ENCODE results near the gene UVRAG.
"Not testable (repeated sequence)": the region's sequence is repeated elsewhere in the genome, so short reads cannot be mapped to it uniquely, and the experiment has no call there.

The UVRAG gene

DNA sequence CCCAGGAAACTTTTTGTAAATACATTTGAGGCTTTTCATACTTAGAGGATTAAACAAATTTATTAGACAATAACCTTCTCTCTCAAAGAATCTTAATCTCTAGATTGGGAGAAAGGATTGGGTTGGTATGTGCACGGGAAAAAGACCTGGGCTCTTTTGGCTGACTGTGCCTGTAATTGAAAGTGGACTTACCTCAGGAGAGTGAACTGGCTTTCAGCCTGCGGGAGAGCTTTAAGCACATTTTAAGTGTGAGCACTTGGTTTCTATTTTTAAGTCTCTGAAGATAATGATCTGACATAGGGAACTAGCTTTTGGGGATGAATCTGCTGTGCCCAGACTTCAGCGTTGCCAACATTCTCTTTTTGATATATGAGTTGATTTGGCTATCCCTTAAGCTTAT lies 35.8 kb downstream of the UVRAG start:
- DNase-seq: no peak

DNA sequence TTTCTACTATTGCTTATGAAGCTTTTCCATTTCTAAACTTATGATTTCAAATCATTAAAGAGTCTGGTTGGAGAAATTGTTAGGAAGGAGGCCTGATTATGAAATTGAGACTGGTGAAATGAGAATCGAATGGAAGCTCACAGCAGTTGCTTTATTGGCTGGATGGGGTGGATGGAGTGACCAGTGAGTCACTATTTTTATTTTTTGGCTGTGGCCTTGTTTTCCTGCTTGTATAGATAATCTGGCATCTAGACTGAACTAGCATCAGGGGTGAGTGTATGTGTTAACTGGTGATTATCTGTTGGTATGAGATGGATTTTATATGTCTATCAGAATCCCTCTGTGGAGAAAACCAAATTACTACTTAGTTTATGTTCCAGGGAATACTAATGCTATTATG lies 36.2 kb downstream of the UVRAG start:
- no peak for DNase-seq

DNA sequence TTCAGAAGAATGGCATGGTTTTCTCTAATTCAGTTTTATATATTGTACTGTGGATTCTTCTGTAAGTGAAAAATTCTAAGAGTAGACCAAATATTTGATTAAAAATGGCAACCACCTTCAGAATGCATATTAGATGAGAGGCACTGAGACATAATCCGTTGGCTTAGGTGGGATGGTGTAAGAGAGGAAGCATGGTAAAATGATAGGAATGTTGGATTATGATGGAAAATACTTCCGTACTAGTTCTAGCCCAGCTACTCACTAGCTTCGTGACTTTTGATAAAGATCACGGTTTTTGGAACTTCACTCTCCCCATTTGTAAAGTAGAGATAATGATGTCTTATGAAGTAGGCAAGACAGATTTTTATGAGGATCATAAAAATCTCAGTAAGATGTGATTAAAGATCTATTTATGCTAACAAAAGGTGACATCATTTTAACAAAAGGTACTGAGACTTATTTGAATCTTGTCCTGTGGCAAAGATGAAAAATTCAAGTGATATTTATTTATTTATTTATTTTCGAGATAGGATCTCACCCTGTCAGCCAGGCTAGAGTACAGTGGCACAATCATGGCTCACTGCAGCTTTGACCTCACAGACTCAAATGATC lies 37.5 kb downstream of the UVRAG start:
- DNase-seq: no peak

DNA sequence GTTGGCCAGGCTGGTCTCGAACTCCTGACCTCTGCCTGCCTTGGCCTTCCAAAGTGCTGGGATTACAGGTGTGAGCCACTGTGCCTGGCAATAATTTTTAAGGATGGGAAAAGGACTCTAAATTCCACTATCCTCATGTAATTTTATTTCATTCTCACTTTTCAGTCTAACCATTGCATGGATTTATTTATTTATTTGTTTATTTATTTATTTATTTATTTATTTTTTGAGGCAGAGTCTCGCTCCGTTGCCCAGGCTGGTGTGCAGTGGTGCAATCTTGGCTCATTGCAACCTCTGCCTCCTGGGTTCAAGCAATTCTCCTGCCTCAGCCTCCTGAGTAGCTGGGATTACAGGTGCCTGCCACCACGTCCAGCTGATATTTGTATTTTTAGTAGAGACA lies 38.6 kb downstream of the UVRAG start:
- not testable (repeated sequence) for DNase-seq

DNA sequence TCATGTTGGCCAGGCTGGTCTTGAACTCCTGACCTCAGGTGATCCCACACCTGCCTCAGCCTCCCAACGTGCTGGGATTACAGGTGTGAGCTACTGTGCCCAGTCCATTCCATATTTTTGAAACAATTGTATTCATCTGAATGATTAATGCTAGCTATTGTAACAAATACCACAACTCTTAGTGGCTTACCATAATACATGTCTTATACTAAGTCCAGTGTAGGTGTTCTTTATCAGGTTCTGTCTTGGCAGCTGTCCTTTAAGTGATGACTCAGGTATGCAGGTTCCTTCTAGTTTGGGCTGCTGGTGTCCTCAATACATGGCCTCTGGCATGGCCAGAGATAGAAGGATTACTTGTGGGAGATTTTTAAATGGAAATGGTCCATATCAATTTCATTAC lies 39.0 kb downstream of the UVRAG start:
- DNase-seq: no peak

DNA sequence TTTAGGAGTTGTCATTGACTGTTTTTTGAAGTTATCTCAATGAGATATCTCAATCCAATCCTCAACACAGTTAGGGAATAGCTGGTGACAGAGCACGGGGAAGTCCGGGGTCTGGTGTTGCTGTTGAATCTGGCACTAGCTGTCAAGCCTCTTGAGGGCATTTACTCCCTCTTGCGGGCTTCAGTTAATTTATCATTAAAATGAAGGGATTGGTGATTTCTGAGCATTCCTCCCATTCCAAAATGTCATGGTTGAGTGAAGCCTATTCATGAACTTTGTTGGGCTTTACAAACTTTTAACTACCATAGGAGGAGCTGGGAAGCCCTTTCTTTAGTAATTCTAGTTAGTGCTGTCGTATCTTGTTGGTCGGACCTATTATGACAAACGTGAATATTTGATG lies 40.2 kb downstream of the UVRAG start:
- DNase-seq: no peak

DNA sequence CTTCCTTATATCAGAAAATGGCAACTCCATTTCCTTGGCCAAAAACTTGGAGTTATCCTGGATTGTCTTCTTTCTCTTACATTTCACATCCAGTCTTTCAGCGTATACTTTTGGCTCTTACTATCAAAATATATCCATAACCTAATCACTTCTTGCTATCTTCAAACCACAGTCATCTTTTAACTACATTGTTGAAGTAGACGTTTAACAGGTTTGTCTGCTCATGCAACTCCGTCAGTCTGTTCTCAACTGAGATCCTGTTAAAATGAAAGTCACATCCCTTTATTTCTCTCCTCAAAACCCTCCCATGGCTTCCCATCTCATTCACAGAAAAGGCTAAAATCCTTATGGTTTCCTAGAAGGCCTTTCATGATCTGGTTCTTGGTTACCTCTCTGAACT lies 41.9 kb downstream of the UVRAG start:
- DNase-seq: no peak

DNA sequence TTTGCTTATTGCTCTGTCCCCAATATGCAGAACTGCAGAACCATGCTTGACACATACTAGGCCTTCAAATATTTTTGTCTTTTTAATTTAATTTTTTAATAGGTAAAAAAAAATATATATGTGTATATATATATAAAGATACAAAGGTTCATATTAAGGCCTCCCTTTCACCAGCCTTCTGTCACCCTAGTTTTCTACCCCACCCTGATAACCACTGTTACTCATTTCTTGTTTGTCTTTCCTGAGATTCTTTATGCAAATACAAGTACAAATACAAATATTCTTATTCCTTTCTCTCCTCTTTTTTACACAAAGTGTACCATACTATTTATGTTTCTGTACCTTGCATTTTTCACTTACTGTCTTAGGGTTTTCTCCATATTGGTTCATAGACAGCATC lies 43.0 kb downstream of the UVRAG start:
- no peak for DNase-seq

DNA sequence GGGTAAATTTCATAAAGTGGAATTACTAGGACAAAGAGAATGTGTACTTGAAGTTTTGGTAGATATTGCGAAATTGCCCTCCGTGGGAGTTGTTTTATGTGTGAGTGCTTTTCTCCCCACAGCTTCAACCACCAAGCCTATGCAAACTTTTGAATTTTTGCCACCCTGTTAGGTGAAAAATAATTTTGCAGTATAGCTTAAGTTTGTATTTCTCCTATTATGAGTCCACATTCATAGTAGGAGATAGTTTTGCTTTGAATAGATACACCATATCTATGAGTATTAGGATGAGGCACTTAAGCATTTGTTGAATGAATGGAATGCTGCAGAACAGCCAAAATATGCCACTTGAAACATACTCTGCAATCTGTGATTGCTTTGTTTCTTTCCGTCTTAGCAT lies 43.6 kb downstream of the UVRAG start:
- DNase-seq: no peak

DNA sequence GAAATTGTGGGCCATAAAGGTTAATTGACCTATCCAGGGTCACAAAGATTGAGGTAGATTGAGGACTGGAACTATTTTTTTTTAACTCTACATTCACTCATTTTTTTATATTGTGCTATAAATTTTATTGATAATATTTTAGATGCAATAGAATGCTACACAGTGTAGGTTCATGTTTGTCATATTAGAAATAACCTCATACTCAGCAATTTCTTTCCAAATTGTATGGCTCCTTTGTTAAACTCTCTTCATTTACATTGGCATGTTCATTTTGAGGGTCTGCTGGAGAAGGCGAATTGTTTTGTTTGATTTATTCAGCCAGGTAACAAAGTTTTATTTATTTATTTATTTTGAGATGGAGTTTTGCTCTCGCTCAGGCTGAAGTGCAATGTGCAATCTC lies 44.6 kb downstream of the UVRAG start:
- DNase-seq: no peak

DNA sequence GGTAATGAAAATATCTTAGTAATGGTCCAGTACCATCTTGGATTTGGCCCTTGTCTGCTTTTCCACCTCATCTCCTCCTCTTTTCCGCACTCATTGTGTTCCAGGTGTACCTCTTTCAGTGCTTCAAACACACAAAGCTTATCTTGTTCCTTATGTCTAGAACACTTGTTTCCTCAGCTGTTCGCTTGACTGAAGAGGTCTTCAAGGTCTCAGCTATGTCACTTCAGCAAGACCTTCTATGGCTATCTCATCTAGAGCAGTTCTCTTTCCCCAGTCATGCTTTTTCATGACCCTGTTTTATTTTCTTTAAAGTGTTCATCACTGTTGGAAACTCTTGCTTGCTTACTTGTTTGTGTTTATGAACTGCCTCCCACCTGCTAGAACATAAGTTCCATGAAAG lies 47.4 kb downstream of the UVRAG start:
- DNase-seq: no peak

DNA sequence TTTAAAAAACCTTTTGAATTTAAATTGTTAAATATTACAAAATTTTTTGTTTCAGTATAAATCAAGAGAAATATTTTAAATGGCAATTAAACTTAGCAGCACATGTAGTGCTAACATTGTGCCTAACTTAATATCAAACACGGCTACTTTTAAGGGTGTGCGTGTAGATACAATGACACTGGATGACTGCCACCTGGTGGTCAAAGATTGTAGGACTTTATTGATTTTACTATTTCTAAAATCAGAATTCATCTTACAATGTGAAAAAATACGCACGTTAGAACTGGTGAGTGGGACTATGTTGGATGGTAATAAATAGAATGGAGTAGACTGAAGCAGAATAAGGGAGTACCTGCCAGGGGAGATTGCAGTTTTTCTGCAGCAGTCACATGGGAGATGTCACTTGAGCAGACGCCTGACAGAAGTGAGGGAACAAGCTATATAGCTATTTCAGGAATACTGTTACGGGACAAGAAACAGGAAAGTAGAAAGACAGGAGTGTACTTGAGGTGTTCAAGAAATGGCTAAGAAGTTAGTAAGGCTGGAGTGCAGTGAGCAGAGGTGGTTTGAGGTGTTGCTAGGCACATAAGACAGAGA lies 52.9 kb downstream of the UVRAG start:
- peak; percentile 1 for DNase-seq

DNA sequence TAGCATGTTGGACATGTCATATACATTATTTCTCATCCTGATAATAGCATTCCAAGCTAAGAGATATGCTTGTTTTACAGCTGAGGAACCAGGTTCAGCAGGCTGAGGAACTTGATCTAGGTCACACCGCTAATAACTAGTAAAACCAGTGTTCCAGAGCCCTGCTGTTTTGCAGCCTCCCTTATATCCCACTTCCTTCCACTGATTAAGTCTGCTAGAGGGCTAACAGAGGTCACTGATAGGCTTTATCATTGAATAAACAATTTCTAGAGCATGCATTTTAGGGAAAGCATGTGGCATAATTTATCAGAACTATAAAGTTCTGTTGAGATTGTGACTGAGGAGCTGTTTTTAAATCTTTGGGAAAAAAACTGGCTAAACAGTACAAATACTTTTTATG lies 54.0 kb downstream of the UVRAG start:
- no peak for DNase-seq

DNA sequence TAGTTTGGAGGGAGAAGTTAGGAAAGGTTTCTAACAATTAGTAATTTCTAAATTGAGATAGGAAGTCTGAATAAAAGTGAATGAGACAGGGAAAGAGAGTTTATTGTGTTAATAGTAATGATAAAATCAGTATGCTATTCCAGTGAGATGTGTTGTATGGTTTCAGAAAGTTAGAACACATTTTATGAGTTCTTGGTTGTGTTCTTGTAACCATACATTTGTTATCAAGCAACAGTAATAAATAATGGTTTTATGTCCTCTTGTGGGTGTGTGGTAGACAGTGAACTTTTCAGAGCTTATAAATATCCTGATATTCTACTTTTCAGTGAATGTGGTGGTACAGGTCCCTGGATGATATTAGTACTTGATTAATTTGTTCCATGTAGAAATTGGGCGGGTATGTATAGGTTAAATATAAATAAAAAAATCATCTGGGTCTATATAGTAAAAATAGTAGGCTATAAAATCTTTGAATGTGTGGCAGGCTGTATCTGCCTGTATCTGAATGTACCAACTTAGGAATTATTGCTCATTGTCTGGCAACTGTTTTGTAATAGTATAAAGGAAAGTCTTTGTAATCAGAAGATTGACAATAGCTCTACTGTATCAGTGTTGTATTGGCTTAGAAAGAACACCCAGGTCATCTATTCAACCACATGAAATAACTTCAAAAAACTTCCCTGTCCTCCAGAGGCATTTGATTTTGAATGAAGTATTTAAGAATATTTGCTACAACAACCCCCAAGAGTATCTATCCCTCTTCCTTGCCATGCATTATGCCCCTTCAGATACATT lies 54.8 kb downstream of the UVRAG start:
- no peak for DNase-seq

DNA sequence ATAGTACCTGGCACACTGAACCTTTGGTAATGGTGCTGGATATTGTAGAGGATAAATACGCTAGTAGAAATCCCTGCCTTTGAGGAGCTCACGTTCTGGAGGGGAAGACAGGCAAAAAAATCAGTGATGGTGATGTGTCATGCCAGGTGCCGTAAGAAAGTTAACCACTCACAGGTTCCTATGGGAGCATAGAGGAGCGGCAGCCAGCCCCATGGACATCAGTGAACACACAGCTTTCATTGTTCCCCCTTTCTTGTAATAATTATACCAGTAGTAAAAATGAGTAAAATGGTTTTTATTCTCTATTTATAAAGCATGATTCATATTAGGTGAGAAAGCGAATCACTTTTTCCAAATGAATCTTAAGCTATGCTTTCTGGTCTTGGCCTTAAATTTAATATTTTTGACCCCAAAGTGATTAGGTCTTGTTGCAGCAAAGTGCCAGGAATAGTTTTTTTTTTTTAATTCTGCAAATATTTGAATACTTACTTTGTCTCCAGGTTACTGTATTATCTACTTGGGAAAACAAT lies 57.9 kb downstream of the UVRAG start:
- DNase-seq: no peak

DNA sequence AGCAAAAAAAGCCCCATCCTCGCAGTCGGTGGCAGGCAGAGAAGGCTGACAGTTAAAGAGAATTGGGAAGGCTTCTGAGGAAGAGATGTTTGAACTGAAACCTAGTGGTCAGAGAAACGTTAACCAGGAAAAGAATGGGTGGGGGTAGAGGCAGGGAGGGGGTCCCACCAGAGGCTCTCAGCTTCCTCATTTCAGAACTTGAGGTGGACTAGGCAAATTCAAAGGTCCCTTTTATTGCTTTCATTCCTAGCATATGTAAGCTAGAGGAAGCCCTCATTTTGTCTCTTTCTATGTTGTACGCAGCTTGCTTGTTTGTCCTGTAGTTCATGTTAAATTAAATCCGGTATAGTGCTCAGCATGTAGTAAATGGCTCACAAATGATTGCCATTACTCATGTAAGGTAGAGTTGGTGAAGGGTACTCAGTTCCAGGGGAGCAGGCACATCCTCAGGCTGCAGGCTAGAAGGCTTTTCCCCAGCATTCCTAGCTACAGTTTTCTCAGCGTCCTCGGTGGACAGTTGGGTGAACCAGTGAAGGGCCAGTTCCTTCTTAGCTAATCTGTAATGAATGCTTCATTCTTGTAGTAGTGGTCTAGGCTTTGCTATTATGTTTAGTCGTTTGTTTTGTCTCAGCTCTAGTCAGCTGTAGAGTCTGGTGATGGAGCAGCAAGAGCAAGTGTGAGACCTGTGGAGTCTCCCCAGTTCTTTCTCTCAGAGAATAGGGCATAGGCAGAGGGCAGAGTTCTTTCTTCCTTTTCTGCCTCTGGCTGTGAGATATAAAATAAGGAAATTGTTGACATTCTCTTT lies 58.6 kb downstream of the UVRAG start:
- DNase-seq: no peak

DNA sequence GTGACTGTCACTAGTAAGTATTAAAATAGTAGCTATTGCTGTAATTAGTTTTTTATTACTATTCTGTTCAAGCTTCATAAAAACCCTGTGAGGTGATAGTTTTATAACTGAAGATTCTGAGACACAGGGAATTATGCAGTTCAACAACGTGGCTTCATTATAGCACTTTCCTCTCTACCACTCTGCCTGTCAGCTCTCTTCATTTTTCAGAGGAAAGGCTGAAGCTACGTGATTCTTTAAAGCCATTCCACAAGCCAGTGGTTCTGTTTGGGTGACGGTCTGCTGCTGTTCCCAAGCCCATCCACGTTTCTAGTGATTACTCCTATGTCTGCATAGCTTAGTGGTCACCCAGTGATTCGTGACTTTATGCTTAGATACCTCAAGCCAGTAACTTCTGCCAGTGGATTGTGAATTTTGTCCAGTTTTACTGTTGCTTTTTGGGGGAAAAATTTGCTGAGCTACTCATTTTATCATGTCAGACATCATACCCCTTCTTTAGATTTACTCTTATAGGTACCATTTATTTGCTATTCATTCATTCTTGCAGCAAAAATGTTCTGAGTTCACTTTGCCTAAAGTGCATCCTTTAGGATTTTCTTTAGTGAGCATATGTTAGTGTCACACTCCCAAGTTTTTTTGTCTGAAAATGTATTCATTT lies 59.8 kb downstream of the UVRAG start:
- DNase-seq: no peak

DNA sequence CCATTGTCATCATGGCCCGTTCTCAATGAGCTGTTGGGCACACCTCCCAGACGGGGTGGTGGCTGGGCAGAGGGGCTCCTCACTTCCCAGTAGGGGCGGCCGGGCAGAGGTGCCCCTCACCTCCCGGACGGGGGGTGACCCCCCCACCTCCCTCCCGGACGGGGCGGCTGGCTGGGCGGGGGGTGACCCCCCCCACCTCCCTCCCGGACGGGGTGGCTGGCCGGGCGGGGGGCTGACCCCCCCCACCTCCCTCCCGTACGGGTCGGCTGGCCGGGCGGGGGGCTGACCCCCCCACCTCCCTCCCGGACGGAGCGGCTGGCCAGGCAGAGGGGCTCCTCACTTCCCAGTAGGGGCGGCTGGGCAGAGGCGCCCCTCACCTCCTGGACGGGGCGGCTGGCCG lies 62.3 kb downstream of the UVRAG start:
- not testable (repeated sequence) for DNase-seq

DNA sequence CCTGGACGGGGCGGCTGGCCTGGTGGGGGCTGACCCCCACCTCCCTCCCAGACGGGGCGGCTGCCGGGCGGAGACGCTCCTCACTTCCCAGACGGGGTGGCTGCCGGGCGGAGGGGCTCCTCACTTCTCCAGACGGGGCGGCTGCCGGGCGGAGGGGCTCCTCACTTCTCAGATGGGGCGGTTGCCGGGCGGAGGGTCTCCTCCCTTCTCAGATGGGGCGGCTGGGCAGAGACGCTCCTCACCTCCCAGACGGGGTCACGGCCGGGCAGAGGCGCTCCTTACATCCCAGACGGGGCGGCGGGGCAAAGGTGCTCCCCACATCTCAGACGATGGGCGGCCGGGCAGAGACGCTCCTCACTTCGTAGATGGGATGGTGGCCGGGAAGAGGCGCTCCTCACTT lies 62.9 kb downstream of the UVRAG start:
- not testable (repeated sequence) for DNase-seq

DNA sequence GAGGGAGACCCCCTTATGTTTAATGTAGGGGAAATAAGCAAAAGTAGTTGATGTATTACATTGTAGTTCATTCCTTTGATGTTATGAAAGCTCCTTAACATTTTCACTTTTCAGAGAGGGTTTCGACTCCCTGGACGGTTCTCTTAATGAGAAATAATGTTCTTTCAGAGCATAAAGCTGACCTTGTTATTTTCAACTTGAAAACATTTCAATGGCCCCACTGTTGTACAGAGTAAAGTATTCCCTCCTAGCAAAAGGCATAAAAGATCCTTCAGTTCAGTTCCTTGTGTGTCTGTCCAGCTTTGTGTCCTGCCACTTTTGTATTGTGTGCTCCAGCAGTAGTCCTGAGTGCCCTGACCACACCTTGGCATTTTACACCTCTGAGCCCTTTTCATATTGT lies 63.9 kb downstream of the UVRAG start:
- DNase-seq: no peak

DNA sequence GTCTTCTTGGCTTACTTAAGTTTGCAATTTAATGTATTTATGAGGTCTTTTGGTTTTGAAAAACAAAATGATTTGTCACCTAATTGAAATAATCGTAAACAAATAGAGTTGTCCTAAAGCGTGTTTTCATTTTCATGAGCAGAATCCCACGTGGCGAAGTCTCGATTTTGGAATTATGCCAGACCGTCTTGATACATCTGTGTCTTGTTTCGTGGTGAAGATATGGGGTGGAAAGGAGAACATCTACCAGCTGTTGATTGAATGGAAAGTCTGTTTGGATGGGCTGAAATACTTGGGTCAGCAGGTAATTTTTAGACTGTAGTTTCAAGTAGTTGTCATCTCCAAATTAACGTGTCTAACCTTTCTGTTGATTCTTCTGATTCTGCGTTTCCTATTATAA lies 64.7 kb downstream of the UVRAG start:
- no peak for DNase-seq

DNA sequence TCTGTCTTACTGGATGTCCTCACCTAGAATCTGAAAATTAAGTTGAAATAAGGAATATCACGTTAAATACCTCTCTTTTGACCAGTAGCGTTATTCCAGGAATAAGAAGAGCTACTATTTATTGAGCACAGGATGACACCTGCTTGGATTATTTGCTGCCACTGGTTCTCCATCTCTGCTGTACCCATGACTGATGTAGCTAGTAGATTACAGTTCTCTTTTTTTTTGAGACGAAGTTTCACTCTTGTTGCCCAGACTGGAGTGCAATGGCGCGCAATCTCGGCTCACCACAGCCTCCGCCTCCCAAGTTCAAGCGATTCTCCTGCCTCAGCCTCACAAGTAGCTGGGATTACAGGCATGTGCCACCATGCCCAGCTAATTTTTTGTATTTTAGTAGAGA lies 65.3 kb downstream of the UVRAG start:
- not testable (repeated sequence) for DNase-seq

DNA sequence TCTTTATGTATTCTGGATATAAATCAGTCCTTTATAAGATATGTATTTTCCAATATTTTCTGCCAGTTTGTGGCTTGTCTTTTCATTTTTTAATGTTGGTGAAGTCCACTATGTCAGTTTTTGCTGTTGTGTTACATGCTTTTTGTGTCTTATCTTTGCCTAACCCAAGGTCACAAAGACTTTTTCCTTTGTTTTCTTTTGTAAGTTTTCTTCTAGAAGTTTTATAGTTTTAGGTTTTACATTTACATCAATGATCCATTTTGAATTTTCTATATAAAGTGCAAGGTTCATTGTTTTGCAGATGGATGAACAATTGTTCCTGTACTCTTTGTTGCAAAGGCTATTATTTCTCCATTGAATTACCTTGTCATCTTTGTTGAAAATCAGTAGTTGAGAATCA lies 69.3 kb downstream of the UVRAG start:
- no peak for DNase-seq
